ENCODE measurements around the gene SIRT3. TPM values are rescaled to one million over a fixed set of nuclear protein-coding genes. Genes with fewer than 3 reads are reported as not detected.

The SIRT3 gene
- 10 to 100 TPM; 23.6 to 27.6 (median 24.8) TPM for polyA plus RNA-seq (ENCODE audit: insufficient read length in 3 of 3)

- peak; percentile 55 to 65 (median 63) for DNase-seq (ENCODE audit: low read depth in 3 of 3, low spot score in 2 of 3)
Measured at GRCh38 chr11:235997-236773, at the start of gene SIRT3. TSS of gene SIRT3 (minus strand) at chr11:236342. CDS start at chr11:236328, 14 bp downstream.

- DNase-seq (ENCODE audit: low read depth in 3 of 3, low spot score in 2 of 3): no peak
Measured at GRCh38 chr11:285894-286220, 49.7 kb upstream of the SIRT3 start.

- DNase-seq (ENCODE audit: low read depth in 3 of 3, low spot score in 2 of 3): no peak
Measured at GRCh38 chr11:285021-285893, 49.1 kb upstream of the SIRT3 start.

- DNase-seq (ENCODE audit: low read depth in 3 of 3, low spot score in 2 of 3): no peak
Measured at GRCh38 chr11:284105-285020, 48.2 kb upstream of the SIRT3 start.

- no peak for DNase-seq (ENCODE audit: low read depth in 3 of 3, low spot score in 2 of 3)
Measured at GRCh38 chr11:283405-284104, 47.4 kb upstream of the SIRT3 start.

GRCh38 chr11:282630-283360 is 46.7 kb upstream of the SIRT3 start:
- no peak for DNase-seq (ENCODE audit: low read depth in 3 of 3, low spot score in 2 of 3)

- DNase-seq (ENCODE audit: low read depth in 3 of 3, low spot score in 2 of 3): no peak
Measured at GRCh38 chr11:282171-282570, 46.0 kb upstream of the SIRT3 start.

GRCh38 chr11:281486-282161 is 45.5 kb upstream of the SIRT3 start:
- no peak for DNase-seq (ENCODE audit: low read depth in 3 of 3, low spot score in 2 of 3)

- no peak for DNase-seq (ENCODE audit: low read depth in 3 of 3, low spot score in 2 of 3)
Measured at GRCh38 chr11:280706-281485, 44.8 kb upstream of the SIRT3 start.

GRCh38 chr11:279966-280705 is 44.0 kb upstream of the SIRT3 start:
- DNase-seq (ENCODE audit: low read depth in 3 of 3, low spot score in 2 of 3): no peak

GRCh38 chr11:279040-279965 is 43.2 kb upstream of the SIRT3 start:
- DNase-seq (ENCODE audit: low read depth in 3 of 3, low spot score in 2 of 3): no peak

GRCh38 chr11:278001-278951 is 42.1 kb upstream of the SIRT3 start, which contains the start of gene NLRP6:
TSS of gene NLRP6 (plus strand) at chr11:278407. CDS start at chr11:278570, 163 bp downstream.
- no peak for DNase-seq (ENCODE audit: low read depth in 3 of 3, low spot score in 2 of 3)

- no peak for DNase-seq (ENCODE audit: low read depth in 3 of 3, low spot score in 2 of 3)
Measured at GRCh38 chr11:276219-276618, 40.1 kb upstream of the SIRT3 start.

- no peak for DNase-seq (ENCODE audit: low read depth in 3 of 3, low spot score in 2 of 3)
Measured at GRCh38 chr11:272931-273198, 36.7 kb upstream of the SIRT3 start.

GRCh38 chr11:272195-272930 is 36.2 kb upstream of the SIRT3 start:
- no peak for DNase-seq (ENCODE audit: low read depth in 3 of 3, low spot score in 2 of 3)
